ENCODE data around the gene ABCC3.

Gene ABCC3

GRCh38 chr17:50596191-50597037 is 38.3 kb upstream of the ABCC3 start:
- no peak overlapping the region for H3K27ac ChIP-seq
- CTCF ChIA-PET = interaction anchor here (0.8 kb wide), 1 partner anchor 15 kb away, joined by 4 read pairs; no protein-coding TSS in a partner anchor
- DNase-seq (ENCODE audit: low spot score) = no peak
- POLR2A ChIA-PET (ENCODE audit: low non-redundant PET) = no interaction called here
- TF ChIP-seq CTCF (conservative IDR thresholded peaks at IDR 0.05; ENCODE audit: low read depth) = no peak

- no peak for TF ChIP-seq CTCF (conservative IDR thresholded peaks at IDR 0.05; ENCODE audit: low read depth)
- no peak overlapping the region for H3K27ac ChIP-seq
- CTCF ChIA-PET = no interaction called here
- DNase-seq (ENCODE audit: low spot score) = no peak
- POLR2A ChIA-PET (ENCODE audit: low non-redundant PET) = no interaction called here
These were observed 36.2 kb upstream of the ABCC3 start for GRCh38 chr17:50598487-50598886.

GRCh38 chr17:50599606-50600005 is 35.1 kb upstream of the ABCC3 start:
- TF ChIP-seq CTCF (conservative IDR thresholded peaks at IDR 0.05; ENCODE audit: low read depth) = no peak
- no peak for DNase-seq (ENCODE audit: low spot score)
- ChIA-PET CTCF (interaction anchor here (0.5 kb wide), 1 partner anchor 280 kb away, joined by 3 read pairs; no protein-coding TSS in a partner anchor), POLR2A (ENCODE audit: low non-redundant PET) (no interaction called here)
- H3K27ac ChIP-seq = no peak overlapping the region

- no peak overlapping the region for H3K27ac ChIP-seq
- TF ChIP-seq CTCF (conservative IDR thresholded peaks at IDR 0.05; ENCODE audit: low read depth) = no peak
- POLR2A ChIA-PET (ENCODE audit: low non-redundant PET) = no interaction called here
- CTCF ChIA-PET = no interaction called here
- DNase-seq (ENCODE audit: low spot score) = no peak
These were observed 32.8 kb upstream of the ABCC3 start for GRCh38 chr17:50601823-50602375.

- H3K27ac ChIP-seq = no peak overlapping the region
- ChIA-PET CTCF (interaction anchor here (0.5 to 0.6 kb wide), 2 partner anchors 25 to 300 kb away, joined by 3 read pairs; no protein-coding TSS in a partner anchor), POLR2A (ENCODE audit: low non-redundant PET) (no interaction called here)
- DNase-seq (ENCODE audit: low spot score) = no peak
- no peak for TF ChIP-seq CTCF (conservative IDR thresholded peaks at IDR 0.05; ENCODE audit: low read depth)
These were observed 31.8 kb upstream of the ABCC3 start for GRCh38 chr17:50602836-50603235.

GRCh38 chr17:50603340-50603739 is 31.3 kb upstream of the ABCC3 start:
- no peak; the same call in 1 of the 2 replicates for TF ChIP-seq CTCF (conservative IDR thresholded peaks at IDR 0.05; ENCODE audit: low read depth)
- H3K27ac ChIP-seq = no peak overlapping the region
- ChIA-PET POLR2A (ENCODE audit: low non-redundant PET) (no interaction called here), CTCF (interaction anchor here (0.5 to 0.6 kb wide), 2 partner anchors 24 to 299 kb away, joined by 3 read pairs; no protein-coding TSS in a partner anchor)
- no peak for DNase-seq (ENCODE audit: low spot score)

Measured in RWPE1 (cell line).